ENCODE data around the gene GPC1. TPM values are rescaled to one million over a fixed set of nuclear protein-coding genes. Genes with fewer than 3 reads are reported as not detected.

Gene GPC1
- total RNA-seq, 2 experiments from 2014 or later = 0.83 to 1.2 TPM

- H3K4me3 Mint-ChIP-seq = no peak overlapping the region
Observed at GRCh38 chr2:240437551-240437860, 2.0 kb downstream of the GPC1 start.

DNA sequence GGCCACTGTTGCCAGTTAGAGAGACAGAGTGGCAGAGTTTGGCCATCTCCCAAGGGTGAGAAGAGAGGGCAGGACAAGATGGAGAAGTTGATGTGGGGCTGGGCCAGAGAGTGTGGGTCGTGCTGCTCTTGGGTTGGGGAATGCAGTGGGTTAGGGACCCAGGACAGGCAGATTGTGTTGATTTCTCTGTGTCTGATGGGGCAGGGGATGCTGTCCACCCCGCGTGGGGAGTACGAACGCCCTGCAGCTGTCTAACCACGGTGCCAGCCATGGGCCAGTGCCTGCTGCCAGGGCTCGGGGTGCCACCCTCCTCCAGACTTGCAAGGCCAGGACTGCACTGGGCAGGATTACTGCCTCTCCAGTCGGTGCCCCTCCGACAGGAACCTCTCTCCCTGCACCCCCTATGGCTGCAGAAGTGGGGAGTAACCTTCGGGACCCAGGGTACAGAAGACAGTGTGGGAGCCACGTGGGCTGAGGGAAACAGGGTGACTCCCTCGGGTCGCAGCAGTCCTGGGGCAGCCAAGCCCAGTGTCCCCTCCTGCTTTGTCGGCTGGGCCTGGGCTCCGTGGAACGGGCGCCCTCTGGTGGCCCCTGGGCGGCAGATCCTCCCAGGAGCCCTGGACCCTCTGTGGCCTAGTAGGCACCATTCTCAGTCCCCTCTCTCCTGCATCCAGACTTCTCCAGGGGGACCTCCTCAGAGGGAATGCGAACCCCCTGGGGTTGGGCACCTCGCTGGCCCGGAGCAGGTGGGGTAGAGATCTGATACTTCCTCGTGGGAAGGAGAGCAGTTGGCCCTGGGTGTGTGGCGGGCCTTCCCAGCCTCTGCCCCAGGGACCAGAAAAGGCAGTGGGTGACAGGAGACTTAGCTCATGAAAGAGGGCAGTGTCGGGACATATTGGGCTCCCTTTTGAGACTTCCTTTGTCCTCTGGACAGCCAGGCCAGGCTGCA, 2.7 kb downstream of the GPC1 start:
- Mint-ChIP-seq H3K27ac (no peak overlapping the region), H3K36me3 (ENCODE audit: low read depth) (no peaks in the 10 kb centered on the region), H3K4me1 (ENCODE audit: low read depth) (peaks cover 7% of the 10 kb centered on the region), H3K9me3 (no peaks in the 10 kb centered on the region), H3K4me3 (no peak overlapping the region), H3K27me3 (peaks cover 17% of the 10 kb centered on the region)
- DNase-seq (peak; percentile 72), ATAC-seq (peak; percentile 49)
- TF ChIP-seq, protein P1, sequence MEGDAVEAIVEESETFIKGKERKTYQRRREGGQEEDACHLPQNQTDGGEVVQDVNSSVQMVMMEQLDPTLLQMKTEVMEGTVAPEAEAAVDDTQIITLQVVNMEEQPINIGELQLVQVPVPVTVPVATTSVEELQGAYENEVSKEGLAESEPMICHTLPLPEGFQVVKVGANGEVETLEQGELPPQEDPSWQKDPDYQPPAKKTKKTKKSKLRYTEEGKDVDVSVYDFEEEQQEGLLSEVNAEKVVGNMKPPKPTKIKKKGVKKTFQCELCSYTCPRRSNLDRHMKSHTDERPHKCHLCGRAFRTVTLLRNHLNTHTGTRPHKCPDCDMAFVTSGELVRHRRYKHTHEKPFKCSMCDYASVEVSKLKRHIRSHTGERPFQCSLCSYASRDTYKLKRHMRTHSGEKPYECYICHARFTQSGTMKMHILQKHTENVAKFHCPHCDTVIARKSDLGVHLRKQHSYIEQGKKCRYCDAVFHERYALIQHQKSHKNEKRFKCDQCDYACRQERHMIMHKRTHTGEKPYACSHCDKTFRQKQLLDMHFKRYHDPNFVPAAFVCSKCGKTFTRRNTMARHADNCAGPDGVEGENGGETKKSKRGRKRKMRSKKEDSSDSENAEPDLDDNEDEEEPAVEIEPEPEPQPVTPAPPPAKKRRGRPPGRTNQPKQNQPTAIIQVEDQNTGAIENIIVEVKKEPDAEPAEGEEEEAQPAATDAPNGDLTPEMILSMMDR (IDR thresholded peaks at IDR 0.05) = peak; percentile 97
- intact Hi-C loops (cut with micrococcal nuclease) = loop anchor here (2.0 kb wide), 1 partner anchor 205 kb away; no protein-coding TSS in a partner anchor
- CTCF ChIA-PET = interaction anchor here (0.9 to 1.7 kb wide), 3 partner anchors 205 to 288 kb away, joined by 3 to 5 read pairs (median 4); no protein-coding TSS in a partner anchor
- POLR2A ChIA-PET = no interaction called here

More at GRCh38 chr2:240437551-240437860, 2.0 kb downstream of the GPC1 start:
- intact Hi-C loops (cut with micrococcal nuclease) = no loop called here
- no peaks in the 10 kb centered on the region for H3K9me3 Mint-ChIP-seq
- POLR2A ChIA-PET = no interaction called here
- TF ChIP-seq, protein P1 (IDR thresholded peaks at IDR 0.05) = no peak
- DNase-seq = no peak
- no peak for ATAC-seq
- peaks cover 19% of the 10 kb centered on the region for H3K27me3 Mint-ChIP-seq
- H3K4me1 Mint-ChIP-seq (ENCODE audit: low read depth) = peaks cover 7% of the 10 kb centered on the region
- no peak overlapping the region for H3K27ac Mint-ChIP-seq
- no peaks in the 10 kb centered on the region for H3K36me3 Mint-ChIP-seq (ENCODE audit: low read depth)
- CTCF ChIA-PET = no interaction called here

DNA sequence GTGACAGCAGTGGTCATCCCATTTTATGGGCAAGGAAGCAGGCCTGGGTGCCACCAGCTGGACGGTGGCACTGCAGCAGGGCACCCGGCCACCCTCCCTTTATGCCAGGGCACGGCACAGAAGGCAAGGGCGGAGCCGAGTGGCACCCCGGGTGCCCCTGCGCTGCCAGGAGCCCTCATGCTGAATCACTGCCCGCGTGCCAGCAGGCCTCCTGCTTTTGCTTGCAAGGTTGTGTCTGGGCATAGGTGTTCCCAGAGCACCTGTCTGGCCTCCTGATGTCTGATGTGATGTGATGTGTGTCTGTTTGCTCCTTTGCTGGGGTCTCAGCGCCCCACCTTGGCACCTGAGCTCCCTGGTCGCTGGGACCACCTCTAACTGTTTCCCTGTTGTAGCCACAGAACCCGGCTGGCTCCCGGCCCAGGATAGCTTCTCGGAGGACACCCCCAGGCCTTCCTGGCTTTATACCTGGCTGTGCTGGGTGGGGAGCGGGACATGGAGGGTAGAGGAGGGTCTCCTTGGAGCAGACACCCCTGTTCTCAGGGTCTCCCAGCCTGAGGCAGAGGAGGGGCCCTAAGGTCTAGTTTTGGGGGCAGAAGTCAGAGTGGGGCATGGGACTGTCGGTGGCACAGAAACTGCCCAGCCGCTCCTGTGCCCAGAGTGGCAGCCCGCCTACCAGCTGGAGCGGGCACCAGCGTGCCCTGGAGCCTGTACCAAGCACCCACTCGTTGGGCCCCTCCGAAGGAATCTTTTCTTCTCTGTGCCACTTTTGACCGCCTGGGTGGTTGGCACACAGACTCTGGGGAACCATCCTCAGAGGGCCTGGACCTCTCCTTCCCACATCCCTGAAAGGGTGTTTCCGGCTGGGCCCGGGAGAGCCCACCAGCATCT, 3.6 kb downstream of the GPC1 start:
- ATAC-seq (no peak), DNase-seq (peak; percentile 1)
- Mint-ChIP-seq H3K27me3 (peaks cover 13% of the 10 kb centered on the region), H3K4me1 (ENCODE audit: low read depth) (peaks cover 4% of the 10 kb centered on the region), H3K9me3 (no peaks in the 10 kb centered on the region), H3K27ac (no peak overlapping the region), H3K4me3 (no peak overlapping the region), H3K36me3 (ENCODE audit: low read depth) (no peaks in the 10 kb centered on the region)
- ChIA-PET CTCF (interaction anchor here (0.9 to 1.7 kb wide), 3 partner anchors 206 to 289 kb away, joined by 3 to 5 read pairs (median 4); no protein-coding TSS in a partner anchor), POLR2A (no interaction called here)
- intact Hi-C loops (cut with micrococcal nuclease) = loop anchor here (2.0 kb wide), 1 partner anchor 206 kb away; no protein-coding TSS in a partner anchor
- TF ChIP-seq, protein P1 (IDR thresholded peaks at IDR 0.05) = no peak

- intact Hi-C loops (cut with micrococcal nuclease) = loop anchor here (2.0 kb wide), 1 partner anchor 207 kb away; no protein-coding TSS in a partner anchor
- POLR2A ChIA-PET = no interaction called here
- no peak overlapping the region for H3K4me3 Mint-ChIP-seq
- no peak overlapping the region for H3K27ac Mint-ChIP-seq
- H3K9me3 Mint-ChIP-seq = no peaks in the 10 kb centered on the region
- ATAC-seq (no peak), DNase-seq (no peak)
- peaks cover 1% of the 10 kb centered on the region for H3K4me1 Mint-ChIP-seq (ENCODE audit: low read depth)
- TF ChIP-seq, protein P1 (IDR thresholded peaks at IDR 0.05) = no peak
- H3K36me3 Mint-ChIP-seq (ENCODE audit: low read depth) = no peaks in the 10 kb centered on the region
- H3K27me3 Mint-ChIP-seq = peaks cover 13% of the 10 kb centered on the region
- CTCF ChIA-PET = interaction anchor here (1.5 to 1.7 kb wide), 2 partner anchors 208 to 289 kb away, joined by 4 to 5 read pairs; no protein-coding TSS in a partner anchor
Observed at GRCh38 chr2:240439698-240440151, 4.3 kb downstream of the GPC1 start.

Data from activated CD8-positive, alpha-beta T cell treated with anti-CD3 and anti-CD28 coated beads for 36 hours (primary cell).